Glutamatergic neuron (in vitro differentiated cells): ENCODE data around the gene PPP1R10. TPM values are rescaled to one million over a fixed set of nuclear protein-coding genes. Genes with fewer than 3 reads are reported as not detected.

Source experiments
- DNase-seq: peaks from one replicate; pipeline ENCODE4 v3.0.0; 2022
- H3K27ac Mint-ChIP-seq: one replicate; pipeline ENCODE4 v1.8.0; 2020; ENCODE audit warnings: mild to moderate bottlenecking, mixed read lengths, inconsistent platforms; ENCODE audit not compliant: unreplicated experiment
- H3K27me3 Mint-ChIP-seq: one replicate; pipeline ENCODE4 v1.8.0; 2020; ENCODE audit warnings: mild to moderate bottlenecking, moderate library complexity, mixed read lengths, inconsistent platforms; ENCODE audit not compliant: unreplicated experiment
- H3K36me3 Mint-ChIP-seq: one replicate; pipeline ENCODE4 v1.8.0; 2020; ENCODE audit warnings: mild to moderate bottlenecking, mixed read lengths, inconsistent platforms; ENCODE audit not compliant: unreplicated experiment
- H3K4me1 Mint-ChIP-seq: one replicate; pipeline ENCODE4 v1.8.0; 2020; ENCODE audit warnings: mild to moderate bottlenecking, low read depth, mixed read lengths, inconsistent platforms; ENCODE audit not compliant: unreplicated experiment
- H3K4me3 Mint-ChIP-seq: one replicate; pipeline ENCODE4 v1.8.0; 2020; ENCODE audit warnings: mild to moderate bottlenecking, mixed read lengths, inconsistent platforms; ENCODE audit not compliant: unreplicated experiment
- H3K9me3 Mint-ChIP-seq: one replicate; pipeline ENCODE4 v1.8.0; 2020; ENCODE audit warnings: mild to moderate bottlenecking, moderate library complexity, mixed read lengths, inconsistent platforms; ENCODE audit not compliant: unreplicated experiment
- total RNA-seq: library from RNA; stranded (reverse); fragmentation: NEBNext Ultra II Directional; extraction: Animal tissue kit (Norgen Biotek cat#: 25700); gene quantifications from one replicate; pipeline ENCODE4 v1.2.1, GENCODE V29; 2021; ENCODE audit not compliant: unreplicated experiment
- TF ChIP-seq, protein P1 (sequence below): fragments of 200-600 bp; sonication (generic); IDR thresholded peaks from one replicate; pipeline ENCODE4 v1.5.0; 2021; ENCODE audit not compliant: partially characterized antibody, unreplicated experiment

Gene PPP1R10
- total RNA-seq, 1 donor from 2014 or later, result 99.7 TPM

DNA sequence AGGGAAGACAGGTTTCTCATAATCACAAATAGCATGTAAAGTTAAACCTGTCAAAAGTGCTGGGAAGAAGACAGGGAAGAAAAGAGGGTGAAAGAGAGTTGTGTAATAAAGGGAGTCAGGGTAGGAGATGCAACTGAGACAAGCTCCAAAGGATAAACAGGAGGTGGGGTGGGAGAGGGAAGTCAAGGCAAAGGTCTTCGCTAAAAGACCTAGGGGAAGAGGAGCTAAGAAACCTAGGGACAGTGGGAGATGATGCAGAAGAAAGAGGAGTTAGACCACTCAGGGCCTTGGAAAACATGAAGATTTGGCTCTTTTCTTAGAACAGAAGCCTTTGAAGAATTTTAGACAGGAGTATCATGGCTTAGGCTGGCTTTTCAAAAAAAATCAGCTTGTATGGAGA is 52.9 kb downstream of the PPP1R10 start:
- Mint-ChIP-seq H3K27me3 (peaks cover 2% of the 10 kb centered on the region), H3K27ac (no peak overlapping the region), H3K36me3 (peaks cover 8% of the 10 kb centered on the region), H3K4me1 (no peaks in the 10 kb centered on the region), H3K9me3 (peaks cover 1% of the 10 kb centered on the region), H3K4me3 (no peak overlapping the region)
- TF ChIP-seq, protein P1, sequence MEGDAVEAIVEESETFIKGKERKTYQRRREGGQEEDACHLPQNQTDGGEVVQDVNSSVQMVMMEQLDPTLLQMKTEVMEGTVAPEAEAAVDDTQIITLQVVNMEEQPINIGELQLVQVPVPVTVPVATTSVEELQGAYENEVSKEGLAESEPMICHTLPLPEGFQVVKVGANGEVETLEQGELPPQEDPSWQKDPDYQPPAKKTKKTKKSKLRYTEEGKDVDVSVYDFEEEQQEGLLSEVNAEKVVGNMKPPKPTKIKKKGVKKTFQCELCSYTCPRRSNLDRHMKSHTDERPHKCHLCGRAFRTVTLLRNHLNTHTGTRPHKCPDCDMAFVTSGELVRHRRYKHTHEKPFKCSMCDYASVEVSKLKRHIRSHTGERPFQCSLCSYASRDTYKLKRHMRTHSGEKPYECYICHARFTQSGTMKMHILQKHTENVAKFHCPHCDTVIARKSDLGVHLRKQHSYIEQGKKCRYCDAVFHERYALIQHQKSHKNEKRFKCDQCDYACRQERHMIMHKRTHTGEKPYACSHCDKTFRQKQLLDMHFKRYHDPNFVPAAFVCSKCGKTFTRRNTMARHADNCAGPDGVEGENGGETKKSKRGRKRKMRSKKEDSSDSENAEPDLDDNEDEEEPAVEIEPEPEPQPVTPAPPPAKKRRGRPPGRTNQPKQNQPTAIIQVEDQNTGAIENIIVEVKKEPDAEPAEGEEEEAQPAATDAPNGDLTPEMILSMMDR, result no peak
- no peak for DNase-seq

DNA sequence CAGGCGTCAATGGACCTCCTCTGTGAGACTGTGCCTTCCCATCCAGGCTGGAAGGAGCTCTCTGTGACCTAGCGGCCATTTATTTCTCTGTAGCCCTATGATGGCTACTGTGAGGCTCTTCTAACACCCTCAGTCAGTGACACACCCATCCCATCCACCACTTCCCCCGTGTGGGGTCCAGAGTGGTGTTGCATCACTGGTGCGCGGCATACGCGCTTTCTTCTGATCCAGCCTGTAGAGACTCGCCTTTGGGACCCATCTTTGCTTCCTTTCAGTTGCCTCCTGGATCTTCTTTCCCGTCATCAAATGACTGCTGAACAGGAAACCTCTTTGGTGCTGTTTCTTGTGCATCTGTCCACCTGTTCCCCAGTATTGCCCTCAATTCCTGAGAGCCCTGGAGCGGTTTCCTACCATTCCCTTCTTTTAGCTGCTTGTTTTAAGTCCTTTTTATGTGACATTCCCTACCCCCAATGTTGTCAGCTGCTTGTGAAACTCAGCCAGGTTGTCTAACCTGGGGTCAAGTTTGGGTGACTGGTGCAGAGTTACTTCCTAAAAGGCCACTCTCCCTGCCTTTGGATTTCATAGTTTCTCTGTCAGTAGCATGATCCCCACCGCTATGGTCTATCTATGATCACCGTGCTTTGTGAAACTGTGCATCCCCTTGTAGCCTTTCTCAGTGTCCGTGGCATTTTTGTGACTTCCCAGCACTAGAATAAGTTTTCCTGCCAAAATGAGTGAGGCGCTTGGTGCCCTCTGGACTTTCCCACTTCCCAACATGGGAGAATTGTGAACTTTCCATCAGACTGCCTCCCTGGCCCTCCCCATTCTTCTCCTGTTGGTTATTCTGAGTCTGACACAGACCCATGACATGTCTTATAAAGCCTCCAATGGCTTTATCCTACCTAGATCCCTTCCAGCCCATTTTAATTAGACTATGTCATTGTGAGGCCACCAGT is 54.3 kb downstream of the PPP1R10 start:
- H3K4me3 Mint-ChIP-seq, result peak overlapping the region; percentile 6
- TF ChIP-seq, protein P1, result no peak
- H3K4me1 Mint-ChIP-seq, result no peaks in the 10 kb centered on the region
- peaks cover 8% of the 10 kb centered on the region for H3K36me3 Mint-ChIP-seq
- H3K9me3 Mint-ChIP-seq, result peaks cover 3% of the 10 kb centered on the region
- H3K27me3 Mint-ChIP-seq, result no peaks in the 10 kb centered on the region
- no peak for DNase-seq
- H3K27ac Mint-ChIP-seq, result peak overlapping the region; percentile 19

DNA sequence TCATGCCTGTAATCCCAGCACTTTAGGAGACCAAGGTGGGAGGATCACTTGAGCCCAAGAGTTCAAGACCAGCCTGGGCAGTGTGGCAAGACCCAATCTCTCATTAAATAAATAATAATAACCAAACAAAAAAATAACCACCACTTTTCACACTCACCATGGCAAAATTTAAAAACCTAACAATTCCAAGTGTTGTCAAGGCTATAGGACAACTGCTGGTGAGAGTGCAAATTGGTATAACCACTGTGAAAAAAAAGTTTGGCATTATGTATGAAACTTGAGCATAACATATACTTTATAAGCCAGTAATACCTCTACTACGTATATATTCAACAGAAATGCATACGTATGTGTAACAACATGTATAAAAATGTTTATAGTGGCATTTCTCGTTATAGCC is 56.1 kb downstream of the PPP1R10 start:
- Mint-ChIP-seq H3K9me3 (peaks cover 6% of the 10 kb centered on the region), H3K4me1 (no peaks in the 10 kb centered on the region), H3K36me3 (peaks cover 8% of the 10 kb centered on the region), H3K4me3 (no peak overlapping the region), H3K27ac (no peak overlapping the region), H3K27me3 (peaks cover 4% of the 10 kb centered on the region)
- no peak for DNase-seq
- TF ChIP-seq, protein P1, result no peak

DNA sequence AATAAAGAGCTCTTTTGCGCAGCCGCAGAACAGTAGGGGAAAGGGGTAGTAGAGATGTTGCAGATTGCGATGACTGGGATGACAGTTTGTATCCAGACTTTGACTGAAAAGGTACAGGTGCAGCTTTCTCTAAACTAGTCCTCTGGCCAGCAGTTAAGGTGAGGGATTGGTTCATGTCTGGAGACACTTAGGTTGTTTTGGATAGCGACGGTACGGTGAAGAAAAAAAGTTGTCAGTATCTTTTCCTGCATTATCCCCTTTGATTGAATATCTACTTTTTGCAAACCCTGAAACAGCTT is 59.4 kb downstream of the PPP1R10 start:
- TF ChIP-seq, protein P1, result no peak
- no peak for DNase-seq
- Mint-ChIP-seq H3K4me3 (peak overlapping the region; percentile 100), H3K36me3 (peaks cover 4% of the 10 kb centered on the region), H3K27me3 (peaks cover 7% of the 10 kb centered on the region), H3K4me1 (peaks cover 3% of the 10 kb centered on the region), H3K27ac (peak overlapping the region; percentile 95), H3K9me3 (peaks cover 6% of the 10 kb centered on the region)
